ENCODE results near the gene KIAA0513. TPM values are rescaled to one million over a fixed set of nuclear protein-coding genes. Genes with fewer than 3 reads are reported as not detected.

KIAA0513 gene
- total RNA-seq, 1 experiment from 2014 or later: 8.9 TPM

DNA sequence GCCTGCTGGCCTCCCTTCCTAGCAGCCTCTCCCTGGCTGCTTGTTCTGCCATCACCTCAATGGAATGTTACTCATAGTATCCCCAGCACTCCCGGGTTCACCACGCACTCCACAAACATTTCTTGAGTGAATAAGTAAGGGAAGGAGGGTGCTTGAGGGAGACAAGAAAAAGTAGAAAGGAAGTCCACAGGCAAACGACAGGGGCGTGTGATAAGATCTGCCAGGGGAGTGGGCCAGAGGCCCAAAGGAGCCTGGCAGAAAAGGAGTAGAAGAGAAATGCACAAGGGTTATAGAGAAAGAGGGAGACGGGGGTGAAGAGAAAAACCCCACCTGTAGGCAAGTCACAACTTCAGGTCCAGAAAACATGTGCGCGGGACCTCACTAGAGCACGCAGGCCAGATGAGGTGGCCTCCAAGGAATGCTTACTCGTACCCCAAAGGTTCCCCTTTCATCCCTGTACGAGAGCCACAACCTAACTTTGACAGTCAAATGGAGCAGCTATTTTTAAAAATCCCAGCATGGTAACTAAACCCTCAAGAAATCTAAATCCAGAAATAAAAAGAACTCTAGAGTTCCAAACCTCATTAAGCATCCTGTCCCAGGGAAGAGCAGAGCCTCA lies 22.9 kb upstream of the KIAA0513 start:
- DNase-seq (ENCODE audit: low spot score): peak; percentile 85

- DNase-seq (ENCODE audit: low spot score): peak; percentile 31
These were observed 22.1 kb upstream of the KIAA0513 start for GRCh38 chr16:85005285-85006069.

GRCh38 chr16:85006639-85007038 lies 21.0 kb upstream of the KIAA0513 start:
- no peak for DNase-seq (ENCODE audit: low spot score)

- no peak for DNase-seq (ENCODE audit: low spot score)
These were observed 19.9 kb upstream of the KIAA0513 start for GRCh38 chr16:85007496-85008214.

- no peak for DNase-seq (ENCODE audit: low spot score)
These were observed 19.3 kb upstream of the KIAA0513 start for GRCh38 chr16:85008271-85008670.

- DNase-seq (ENCODE audit: low spot score): no peak
These were observed 17.1 kb upstream of the KIAA0513 start for GRCh38 chr16:85010446-85010930.

- peak; percentile 68 for DNase-seq (ENCODE audit: low spot score)
These were observed 16.4 kb upstream of the KIAA0513 start, which contains the start of gene ZDHHC7 for GRCh38 chr16:85010931-85011845. ZDHHC7 (minus strand) TSS chr16:85011535; CDS start chr16:84990618, 20,917 bp downstream.

DNA sequence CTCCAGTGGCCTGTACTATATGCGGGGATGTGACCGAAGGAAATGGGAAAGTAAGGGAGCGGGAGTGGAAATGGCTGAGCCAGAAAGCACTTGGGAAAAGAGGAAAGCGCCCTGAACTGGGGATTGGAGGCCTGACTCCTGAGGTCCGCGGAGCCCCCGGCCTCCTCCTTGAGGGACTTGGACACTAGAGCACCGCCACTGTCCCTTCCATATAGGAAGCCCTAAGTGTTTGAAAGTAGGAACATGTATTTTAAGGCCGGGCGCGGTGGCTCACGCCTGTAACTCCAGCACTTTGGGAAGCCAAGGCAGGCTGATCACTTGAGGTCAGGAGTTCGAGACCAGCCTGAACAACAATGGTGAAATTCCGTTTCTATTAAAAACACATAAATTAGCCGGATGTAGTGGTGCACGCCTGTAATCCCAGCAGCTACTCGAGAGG lies 15.7 kb upstream of the KIAA0513 start:
- DNase-seq (ENCODE audit: low spot score): no peak

DNA sequence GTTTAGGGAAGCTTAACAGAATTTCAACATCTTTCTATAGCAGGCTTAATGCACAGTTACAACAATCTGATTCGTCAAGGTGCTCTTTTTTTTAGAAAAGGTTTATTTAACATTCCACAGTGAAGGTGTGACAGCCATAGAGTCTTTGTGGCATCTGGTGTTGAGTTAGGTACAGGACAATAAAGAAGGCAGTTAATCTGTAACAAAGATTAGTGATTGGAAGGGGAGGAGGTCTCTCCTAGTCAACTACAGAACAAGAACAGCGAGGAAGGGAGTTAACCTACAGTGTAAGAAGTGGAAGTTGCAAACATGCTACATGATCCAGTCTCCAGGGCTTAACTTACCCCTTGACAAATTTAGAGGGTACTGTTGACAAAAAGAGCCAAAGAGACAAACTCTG lies 13.3 kb upstream of the KIAA0513 start:
- DNase-seq (ENCODE audit: low spot score): no peak

GRCh38 chr16:85015481-85016187 lies 12.0 kb upstream of the KIAA0513 start:
- no peak for DNase-seq (ENCODE audit: low spot score)

DNA sequence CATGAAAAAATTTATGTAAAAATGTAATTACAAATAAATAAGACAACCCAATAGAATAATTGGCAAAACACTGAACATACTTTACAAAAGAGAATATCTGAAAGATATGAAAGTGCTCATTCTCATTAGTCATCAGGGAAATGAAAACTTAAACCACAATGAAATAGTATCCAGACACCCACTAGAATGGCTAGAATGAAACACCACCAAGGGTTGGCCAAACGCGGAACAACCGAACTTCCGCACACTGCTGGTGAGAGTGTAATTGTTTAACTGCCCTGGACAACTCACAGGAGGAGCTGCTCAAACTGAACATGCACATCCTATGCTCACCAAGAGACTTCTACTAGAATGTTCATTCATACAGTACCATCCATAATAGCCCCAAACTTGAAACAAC lies 10.4 kb upstream of the KIAA0513 start:
- no peak for DNase-seq (ENCODE audit: low spot score)

GRCh38 chr16:85017633-85018032 lies 10.0 kb upstream of the KIAA0513 start:
- DNase-seq (ENCODE audit: low spot score): no peak

DNA sequence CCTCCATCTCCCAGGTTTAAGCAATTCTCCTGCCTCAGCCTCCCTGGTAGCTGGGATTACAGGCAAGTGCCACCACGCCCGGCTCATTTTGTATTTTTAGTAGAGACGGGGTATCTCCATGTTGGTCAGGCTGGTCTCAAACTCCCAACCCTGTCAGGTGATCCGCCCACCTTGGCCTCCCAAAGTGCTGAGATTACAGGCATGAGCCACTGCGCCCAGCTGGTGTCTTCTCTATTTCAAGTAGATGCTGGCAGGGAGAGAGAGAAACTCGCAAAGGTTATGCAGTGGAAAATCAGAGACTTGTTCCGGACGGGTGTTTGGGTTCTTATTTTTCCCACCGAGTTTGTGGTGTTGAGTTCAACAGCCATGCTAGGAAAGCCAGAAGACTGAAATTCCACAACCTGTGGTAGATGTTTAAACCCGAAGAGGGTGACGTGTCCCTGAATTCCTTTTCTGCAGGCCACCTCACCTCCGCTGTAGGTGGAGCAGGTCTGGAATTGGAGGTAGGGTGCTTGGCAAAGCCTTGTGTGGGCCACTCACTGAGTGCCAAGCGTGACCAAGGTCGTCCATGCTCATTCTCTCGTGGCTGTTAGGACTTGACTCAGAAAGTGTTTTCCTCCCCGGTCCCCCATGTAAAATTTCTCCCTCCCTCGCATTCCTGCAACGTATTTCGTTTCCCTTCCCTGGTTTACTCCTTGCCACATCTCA lies 8.9 kb upstream of the KIAA0513 start:
- DNase-seq (ENCODE audit: low spot score): no peak

DNA sequence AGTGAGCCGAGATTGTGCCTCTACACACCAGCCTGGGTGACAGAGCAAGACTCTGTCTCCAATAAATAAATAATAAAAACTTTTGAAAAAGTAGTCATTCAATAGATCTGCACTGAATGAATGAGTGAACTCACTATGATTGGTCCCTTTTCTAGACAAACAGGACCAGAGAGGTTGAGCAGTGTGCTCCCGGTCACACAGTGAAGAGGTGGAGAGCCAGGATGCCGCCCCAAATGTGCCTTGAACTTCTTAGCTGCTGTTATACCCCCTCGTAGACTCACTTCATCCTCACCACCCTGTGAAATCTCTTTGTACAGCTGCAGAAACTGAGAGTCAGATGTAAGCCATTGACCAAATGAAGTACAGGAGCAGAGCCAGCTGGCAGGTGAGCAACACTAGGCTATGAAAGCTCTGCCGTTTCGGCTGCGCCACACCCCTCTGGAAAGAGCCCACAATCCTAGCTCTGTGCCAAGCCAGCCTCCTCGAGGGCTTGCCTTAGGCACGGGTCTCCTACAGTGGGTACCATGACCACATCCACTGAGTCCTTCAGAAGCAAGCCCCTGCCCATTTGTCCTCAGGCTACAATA lies 7.8 kb upstream of the KIAA0513 start:
- DNase-seq (ENCODE audit: low spot score): no peak

GRCh38 chr16:85025781-85026653 lies 1.6 kb upstream of the KIAA0513 start:
- no peak for DNase-seq (ENCODE audit: low spot score)

DNA sequence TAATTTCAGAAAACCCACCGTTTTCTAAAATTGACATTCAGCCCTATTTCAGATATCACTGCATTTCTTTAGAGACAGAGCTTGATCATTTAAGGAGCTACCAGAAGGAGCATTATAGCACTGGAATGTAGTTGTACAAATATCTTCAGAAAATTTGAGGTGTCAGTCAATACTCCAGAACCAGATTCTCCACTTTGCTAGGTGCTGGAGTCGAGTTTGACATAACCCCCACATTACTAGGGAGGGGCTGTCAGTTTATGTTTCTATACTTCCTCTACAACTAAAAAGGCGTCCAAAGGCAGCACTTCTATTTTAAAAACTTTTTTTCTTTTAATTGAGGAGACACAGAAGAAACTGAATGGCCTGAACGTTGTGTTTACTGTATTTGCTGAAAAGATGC lies 892 bp upstream of the KIAA0513 start:
- DNase-seq (ENCODE audit: low spot score): no peak

GRCh38 chr16:85027958-85028684 lies 526 bp downstream of the KIAA0513 start:
- DNase-seq (ENCODE audit: low spot score): no peak
